Glomerular visceral epithelial cell (primary cell): ENCODE data around the gene FRAS1.
A peak's percentile ranks its signal among the peaks of the same experiment; 100 is the strongest.
"Not testable (repeated sequence)": the region's sequence is repeated elsewhere in the genome, so short reads cannot be mapped to it uniquely, and the experiment has no call there.

ENCODE experiments used
- DNase-seq: peaks from one replicate; pipeline ENCODE4 v3.0.0-alpha.2; 2016; ENCODE audit errors: extremely low spot score

The FRAS1 gene

GRCh38 chr4:78057600-78058550 is 752 bp downstream of the FRAS1 start:
- DNase-seq = peak; percentile 54

GRCh38 chr4:78058591-78059523 is 1.7 kb downstream of the FRAS1 start:
- peak; percentile 60 for DNase-seq

- peak; percentile 83 for DNase-seq
These were observed 2.4 kb downstream of the FRAS1 start for GRCh38 chr4:78059524-78059889.

GRCh38 chr4:78059938-78060337 is 2.8 kb downstream of the FRAS1 start:
- no peak for DNase-seq

- no peak for DNase-seq
These were observed 4.9 kb downstream of the FRAS1 start for GRCh38 chr4:78061939-78062570.

- DNase-seq = no peak
These were observed 8.5 kb downstream of the FRAS1 start for GRCh38 chr4:78065508-78066192.

- DNase-seq = no peak
These were observed 11.4 kb downstream of the FRAS1 start for GRCh38 chr4:78068481-78068880.

GRCh38 chr4:78069319-78069718 is 12.2 kb downstream of the FRAS1 start:
- no peak for DNase-seq

- no peak for DNase-seq
These were observed 12.7 kb downstream of the FRAS1 start for GRCh38 chr4:78069859-78070258.

- no peak for DNase-seq
These were observed 13.7 kb downstream of the FRAS1 start for GRCh38 chr4:78070731-78071282.

- no peak for DNase-seq
These were observed 17.6 kb downstream of the FRAS1 start for GRCh38 chr4:78074759-78075158.

GRCh38 chr4:78075986-78076385 is 18.9 kb downstream of the FRAS1 start:
- DNase-seq = no peak

GRCh38 chr4:78078101-78078500 is 21.0 kb downstream of the FRAS1 start:
- no peak for DNase-seq

- no peak for DNase-seq
These were observed 22.8 kb downstream of the FRAS1 start for GRCh38 chr4:78079726-78080430.

GRCh38 chr4:78081541-78081940 is 24.4 kb downstream of the FRAS1 start:
- DNase-seq = no peak

GRCh38 chr4:78083035-78083434 is 25.9 kb downstream of the FRAS1 start:
- no peak for DNase-seq

GRCh38 chr4:78091534-78091933 is 34.4 kb downstream of the FRAS1 start:
- DNase-seq = no peak

- not testable (repeated sequence) for DNase-seq
These were observed 35.2 kb downstream of the FRAS1 start for GRCh38 chr4:78092350-78092749.

GRCh38 chr4:78092850-78093249 is 35.7 kb downstream of the FRAS1 start:
- DNase-seq = no peak

GRCh38 chr4:78095081-78095480 is 38.0 kb downstream of the FRAS1 start:
- DNase-seq = no peak

GRCh38 chr4:78099058-78099457 is 41.9 kb downstream of the FRAS1 start:
- DNase-seq = no peak
